K562 (cell line): ENCODE results near the gene TGFB1I1. TPM values are rescaled to one million over a fixed set of nuclear protein-coding genes. Genes with fewer than 3 reads are reported as not detected.

Experiments used
- ATAC-seq: fragments of 200-7000 bp; cut with Tn5 transposase; 3 replicates; pipeline ENCODE4 v1.9.1; 2020; ENCODE audit warnings: moderate library complexity
- BruUV-seq: library from RNA; stranded (reverse); fragments of 400-500 nt; replicated peaks from 2 replicates; lab custom pipeline; 2021; lab: Mats Ljungman, UMichigan
- CTCF ChIA-PET: fragments of 300-600 bp; formaldehyde crosslinking; extraction: SDS; loops from one replicate; lab custom pipeline; 2021; ENCODE audit warnings: low intra/inter-chr PET ratio; lab: Yijun Ruan, JAX
- POLR2A ChIA-PET: fragments of 300-600, 350-650 bp; sonication (Branson Sonifier 250); formaldehyde crosslinking; extraction: SDS; loops from one replicate; lab custom pipeline; 2021; ENCODE audit warnings: antibody characterized with exemption, inconsistent platforms; lab: Yijun Ruan, JAX
- DNase-seq, 4 experiments: peaks; one replicate each; pipeline versions ENCODE4 v3.0.0 to v3.0.0-alpha.2; 2011 to 2018; ENCODE audit warnings: low spot score in 3 of 4, mixed read lengths in 3 of 4; ENCODE audit errors: extremely low read depth in 1 of 4
- FAIRE-seq: peaks from 2 replicates; lab custom pipeline; 2011; peaks lifted over from hg19 to GRCh38; lab: Jason Lieb, UNC
- H2AFZ ChIP-seq: 2 replicates; pipeline ENCODE4 v1.6.0; 2011; ENCODE audit warnings: low read depth, low read length, control low read depth, inconsistent platforms
- H3K27ac ChIP-seq: fragments of 200-600 bp; 3 replicates; pipeline ENCODE4 v1.8.0; 2011; ENCODE audit warnings: low read depth, mild to moderate bottlenecking, control low read depth, inconsistent platforms, low read length, moderate library complexity, mixed read lengths; ENCODE audit errors: extremely low read depth
- H3K27me3 ChIP-seq, 2 experiments: fragments of 300-600 bp in 1 of 2; 2 replicates in 1 of 2; 3 replicates in 1 of 2; pipeline versions ENCODE4 v1.6.0 to v1.8.0; 2011; ENCODE audit warnings: inconsistent platforms in 2 of 2, low read length in 2 of 2, mild to moderate bottlenecking in 1 of 2, mixed read lengths in 1 of 2, moderate library complexity in 1 of 2; ENCODE audit not compliant: control insufficient read depth in 2 of 2, insufficient read depth in 2 of 2
- H3K36me3 ChIP-seq: fragments of 300-600 bp; 3 replicates; pipeline ENCODE4 v1.8.0; 2011; ENCODE audit warnings: mild to moderate bottlenecking, low read length, inconsistent platforms; ENCODE audit not compliant: control insufficient read depth, insufficient read depth
- H3K4me1 ChIP-seq, 2 experiments: fragments of 200-600 bp in 1 of 2; replicated peaks in 1 of 2; 2 replicates in 1 of 2; 3 replicates in 1 of 2; pipeline versions ENCODE4 v1.5.1 to v1.8.0; 2011; ENCODE audit warnings: inconsistent platforms in 2 of 2, low read length in 2 of 2, mild to moderate bottlenecking in 1 of 2, mixed read lengths in 1 of 2, moderate library complexity in 1 of 2; ENCODE audit not compliant: control insufficient read depth in 2 of 2, insufficient read depth in 2 of 2
- H3K4me2 ChIP-seq: 2 replicates; pipeline ENCODE4 v1.6.1; 2011; ENCODE audit warnings: low read length, control low read depth, inconsistent platforms, mixed read lengths; ENCODE audit not compliant: insufficient read depth
- H3K4me3 ChIP-seq: fragments of 200-600 bp; sonication (generic), shearing (Covaris generic); 2 replicates; pipeline ENCODE4 v1.5.1; 2016; ENCODE audit warnings: control low read depth, inconsistent platforms
- H3K79me2 ChIP-seq: fragments of 200-600 bp; 3 replicates; pipeline ENCODE4 v1.8.0; 2011; ENCODE audit warnings: low read length, inconsistent platforms; ENCODE audit not compliant: control insufficient read depth, insufficient read depth
- H3K9ac ChIP-seq, 2 experiments: 2 replicates each; pipeline versions ENCODE4 v1.6.0 to v1.6.1; 2011; ENCODE audit warnings: low read depth in 2 of 2, low read length in 2 of 2, control low read depth in 1 of 2, inconsistent platforms in 1 of 2, mild to moderate bottlenecking in 1 of 2, mixed read lengths in 1 of 2; ENCODE audit not compliant: insufficient read depth in 1 of 2
- H3K9me1 ChIP-seq: one replicate; pipeline ENCODE4 v1.6.0; 2011; ENCODE audit warnings: inconsistent platforms, mild to moderate bottlenecking, low read length, moderate library complexity; ENCODE audit not compliant: control insufficient read depth, insufficient read depth
- H3K9me3 ChIP-seq: replicated peaks from 2 replicates; pipeline ENCODE4 v1.5.1; 2011; ENCODE audit warnings: low read depth, low read length, inconsistent platforms; ENCODE audit not compliant: control insufficient read depth, insufficient read depth
- H4K20me1 ChIP-seq: replicated peaks from 2 replicates; pipeline ENCODE4 v1.6.1; 2011; ENCODE audit warnings: low read length, inconsistent platforms, mixed read lengths; ENCODE audit not compliant: control insufficient read depth, insufficient read depth
- DNMT1 ChIP-seq: fragments of 450-650 bp; IDR thresholded peaks from 2 replicates; pipeline ENCODE4 v1.6.1; 2016; ENCODE audit warnings: antibody characterized with exemption, mild to moderate bottlenecking
- GTF2A2 ChIP-seq: IDR thresholded peaks from 2 replicates; pipeline ENCODE4 v1.6.1; 2016; ENCODE audit warnings: mild to moderate bottlenecking, missing genetic modification characterization, missing compliant biosample characterization
- HDAC8 ChIP-seq: fragments of 450-650 bp; IDR thresholded peaks from 2 replicates; pipeline ENCODE4 v1.6.1; 2016; ENCODE audit warnings: mild to moderate bottlenecking, missing genetic modification characterization, moderate library complexity, missing compliant biosample characterization
- HNRNPUL1 ChIP-seq: fragments of 200-400 bp; formaldehyde crosslinking; IDR thresholded peaks from 2 replicates; pipeline ENCODE4 v1.6.1; 2017; ENCODE audit warnings: low read length
- IRF2 ChIP-seq: sonication (generic); formaldehyde crosslinking; IDR thresholded peaks from 2 replicates; pipeline ENCODE4 v1.8.1; 2022; ENCODE audit warnings: mild to moderate bottlenecking, missing genetic modification reagents
- KDM1A ChIP-seq, 2 experiments: fragments of 450-650 bp; IDR thresholded peaks; 2 replicates each; pipeline ENCODE4 v1.6.1; 2016; ENCODE audit warnings: mild to moderate bottlenecking in 2 of 2
- MBD2 ChIP-seq: sonication (generic); IDR thresholded peaks from 2 replicates; pipeline ENCODE4 v1.6.1; 2016; ENCODE audit warnings: low read depth, borderline replicate concordance
- MED1 ChIP-seq: sonication (generic); formaldehyde crosslinking; IDR thresholded peaks from 2 replicates; pipeline ENCODE4 v1.8.1; 2023; ENCODE audit warnings: missing genetic modification reagents, borderline replicate concordance
- MYC ChIP-seq, 2 experiments: fragments of 250-450 bp in 1 of 2; sonication (Bioruptor Pico) in 1 of 2; IDR thresholded peaks; 2 replicates each; pipeline versions ENCODE4 v1.5.1 to v1.6.1; 2012 to 2021; ENCODE audit warnings: low read depth in 2 of 2, borderline replicate concordance in 1 of 2, improper control_type of control experiment in 1 of 2, low read length in 1 of 2, mild to moderate bottlenecking in 1 of 2, moderate library complexity in 1 of 2
- SMAD2 ChIP-seq: fragments of 150-350 bp; IDR thresholded peaks from 2 replicates; pipeline ENCODE4 v1.6.1; 2014; ENCODE audit warnings: low read depth, mild to moderate bottlenecking, low read length
- STAT5A ChIP-seq: IDR thresholded peaks from 2 replicates; pipeline ENCODE4 v1.6.1; 2012; ENCODE audit warnings: low read length, inconsistent platforms, borderline replicate concordance
- TAF9B ChIP-seq: fragments of 450-650 bp; IDR thresholded peaks from 2 replicates; pipeline ENCODE4 v1.6.1; 2018; ENCODE audit warnings: mild to moderate bottlenecking; ENCODE audit not compliant: partially characterized antibody
- ZFP1 ChIP-seq: fragments of 450-650 bp; formaldehyde crosslinking; IDR thresholded peaks from 2 replicates; pipeline ENCODE4 v1.4.0; 2020; ENCODE audit warnings: mild to moderate bottlenecking, mixed read lengths
- ZNF75A ChIP-seq: fragments of 450-650 bp; formaldehyde crosslinking; IDR thresholded peaks from 2 replicates; pipeline ENCODE4 v1.4.0; 2020; ENCODE audit warnings: mild to moderate bottlenecking
- ZZZ3 ChIP-seq: fragments of 450-650 bp; IDR thresholded peaks from 2 replicates; pipeline ENCODE4 v1.6.1; 2016; ENCODE audit warnings: antibody characterized with exemption, mild to moderate bottlenecking, moderate library complexity
- WGBS: fragments of 100-300 bp; shearing (Covaris generic); methylation state at CpG from one replicate; pipeline ENCODE4 v1.1.6; 2016; ENCODE audit warnings: low coverage, mixed read lengths; ENCODE audit not compliant: insufficient coverage; ENCODE audit errors: missing lambda C conversion rate; 5-methylcytosine and 5-hydroxymethylcytosine counted together
- in situ Hi-C: fragments of 300-500 bp; cut with MboI; formaldehyde crosslinking; loops from 4 replicates; pipeline ENCODE4 v1.15.0; 2018; ENCODE audit warnings: inconsistent platforms, mixed read lengths
- intact Hi-C: fragments of 100-400 bp; cut with micrococcal nuclease; formaldehyde crosslinking; loops from 2 replicates; pipeline ENCODE4 v1.14.2; 2022
- polyA plus RNA-seq, 8 experiments: library from polyadenylated mRNA; depleted of rRNA in 4 of 8; stranded (reverse) in 5 of 8; unstranded in 3 of 8; fragments of >200 nt; fragmentation: Nextera tagmentation in 2 of 8; fragmentation: Illumina TruSeq in 1 of 8; extraction: Ambion mirVana in 2 of 8; extraction: Trizol in 1 of 8; gene quantifications; 2 replicates each; pipeline versions ENCODE4 v1.2.1 to v1.2.3, GENCODE V29; 2011 to 2014; ENCODE audit warnings: inconsistent platforms in 1 of 8, missing spikeins in 1 of 8
- total RNA-seq, 7 experiments: library from RNA; depleted of rRNA in 6 of 7; stranded (reverse); fragments of >200 nt in 6 of 7; fragmentation: Illumina TruSeq in 2 of 7; extraction: Trizol in 2 of 7; gene quantifications; 2 replicates each; pipeline versions ENCODE4 v1.2.1 to v1.2.3, GENCODE V29; 2011 to 2021; ENCODE audit warnings: low replicate concordance in 1 of 7

Gene TGFB1I1
- total and polyA plus RNA-seq, 9 of the 15 experiments (the other 6 are each of a cell fraction or from before 2014, with no cell fraction given), result 0.04 to 0.91 (median 0.19) TPM

- in situ Hi-C loops (no loop called here), intact Hi-C loops (no loop called here)
- Histone ChIP-seq H3K9me3 (no peaks in the 10 kb centered on the region), H4K20me1 (no peaks in the 10 kb centered on the region), H3K79me2 (no peaks in the 10 kb centered on the region; the same call in 2 of the 3 replicates), H3K9me1 (no peaks in the 10 kb centered on the region), H3K27me3 (no peaks in the 10 kb centered on the region), H3K4me2 (no peak overlapping the region), H3K27ac (no peak overlapping the region), H3K4me3 (no peak overlapping the region), H3K4me1 (0 out of 5 replicates have a peak, but pooled peaks cover 0 to 1% of the 10 kb centered on the region in 2 experiments), H3K36me3 (peaks cover 52% of the 10 kb centered on the region), H2AFZ (no peak overlapping the region), H3K9ac (no peak overlapping the region)
- FAIRE-seq, result no peak
- 31% methylated on average over 2 of the region's 3 CpGs for WGBS
- ChIA-PET CTCF (no interaction called here), POLR2A (interaction anchor here (0.5 to 2.4 kb wide), 5 partner anchors 9 to 559 kb away, joined by 3 to 9 read pairs (median 5); no protein-coding TSS in a partner anchor)
- ATAC-seq, result no peak
- peak; percentile 37; a peak in 3 of 4 replicates for TF ChIP-seq KDM1A (IDR thresholded peaks at IDR 0.05)
- TF ChIP-seq HNRNPUL1, result no peak
- TF ChIP-seq ZNF75A (CRISPR knock-in tag), result no peak
- BruUV-seq, result no TSS peak
- DNase-seq, result no peak
These were observed 29.4 kb downstream of the TGFB1I1 start for GRCh38 chr16:31501226-31501965.

- H3K4me1 ChIP-seq, result peaks cover 2 to 6% of the 10 kb centered on the region in 2 experiments; a peak in 2 of 5 replicates
- H3K36me3 ChIP-seq, result peaks cover 51% of the 10 kb centered on the region
- H3K27me3 ChIP-seq, result no peaks in the 10 kb centered on the region
- no peak overlapping the region for H3K4me2 ChIP-seq
- H3K9ac ChIP-seq, result no peak overlapping the region
- in situ Hi-C loops, result no loop called here
- DNase-seq, result no peak
- H3K4me3 ChIP-seq, result no peak overlapping the region
- ATAC-seq, result no peak
- H3K9me3 ChIP-seq, result no peaks in the 10 kb centered on the region
- no peak overlapping the region for H3K27ac ChIP-seq
- ChIA-PET CTCF (no interaction called here), POLR2A (interaction anchor here (0.6 to 1.7 kb wide), 6 partner anchors 9 to 560 kb away, joined by 3 to 7 read pairs (median 4); no protein-coding TSS in a partner anchor)
- H3K9me1 ChIP-seq, result no peaks in the 10 kb centered on the region
- H4K20me1 ChIP-seq, result no peaks in the 10 kb centered on the region
- no peak for FAIRE-seq
- no peak overlapping the region for H2AFZ ChIP-seq
- no TSS peak for BruUV-seq
- intact Hi-C loops, result no loop called here
- WGBS, result 66% methylated on average over 4 of the region's 4 CpGs
- peaks cover 4% of the 10 kb centered on the region for H3K79me2 ChIP-seq
- no peak for TF ChIP-seq STAT5A
- no peak for TF ChIP-seq HDAC8 (tag)
- no peak for TF ChIP-seq DNMT1
- no peak for TF ChIP-seq ZZZ3
- TF ChIP-seq ZFP1 (CRISPR knock-in tag), result no peak
- no peak for TF ChIP-seq GTF2A2 (tag)
- no peak for TF ChIP-seq TAF9B
- no peak for TF ChIP-seq MBD2
- TF ChIP-seq IRF2, result no peak
- TF ChIP-seq SMAD2, result no peak
- no peak for TF ChIP-seq MED1 (CRISPR knock-in tag)
- no peak for TF ChIP-seq MYC (IDR thresholded peaks at IDR 0.05; ENCODE audit: low read depth, low read length)
- no peak for TF ChIP-seq MYC (CRISPR knock-in tag; IDR thresholded peaks at IDR 0.05; ENCODE audit: borderline replicate concordance, low read depth)
These were observed 30.0 kb downstream of the TGFB1I1 start for GRCh38 chr16:31501966-31502348.
